H9 (cell line): ENCODE measurements around the gene CIAO1. TPM values are rescaled to one million over a fixed set of nuclear protein-coding genes. Genes with fewer than 3 reads are reported as not detected.
A peak's percentile ranks its signal among the peaks of the same experiment; 100 is the strongest.

Experiments used
- DNase-seq: peaks from one replicate; pipeline ENCODE4 v3.0.0-alpha.2; 2017
- H2AFZ ChIP-seq: one replicate; pipeline ENCODE4 v1.6.1; 2013; ENCODE audit warnings: mild to moderate bottlenecking, low read length, control low read depth, moderate library complexity
- H2AK5ac ChIP-seq: 2 replicates; pipeline ENCODE4 v1.6.1; 2013; ENCODE audit warnings: low read length, control low read depth, mixed read lengths; ENCODE audit not compliant: insufficient read length
- H2BK120ac ChIP-seq: one replicate; pipeline ENCODE4 v1.6.1; 2013; ENCODE audit warnings: low read depth, mild to moderate bottlenecking, low read length, control low read depth, inconsistent platforms; ENCODE audit not compliant: poor library complexity, severe bottlenecking
- H2BK12ac ChIP-seq: 2 replicates; pipeline ENCODE4 v1.6.1; 2013; ENCODE audit warnings: low read length, control low read depth, mixed read lengths, low read depth; ENCODE audit not compliant: insufficient read length
- H2BK15ac ChIP-seq: 2 replicates; pipeline ENCODE4 v1.6.1; 2013; ENCODE audit warnings: low read depth, low read length, control low read depth
- H2BK20ac ChIP-seq: one replicate; pipeline ENCODE4 v1.6.1; 2013; ENCODE audit warnings: low read depth, mild to moderate bottlenecking, low read length, control low read depth, inconsistent platforms; ENCODE audit not compliant: poor library complexity, severe bottlenecking
- H2BK5ac ChIP-seq: 2 replicates; pipeline ENCODE4 v1.6.1; 2013; ENCODE audit warnings: low read length, control low read depth, mixed read lengths; ENCODE audit not compliant: insufficient read length
- H3K14ac ChIP-seq: 2 replicates; pipeline ENCODE4 v1.6.1; 2013; ENCODE audit warnings: low read length, control low read depth; ENCODE audit not compliant: insufficient read depth
- H3K18ac ChIP-seq: 2 replicates; pipeline ENCODE4 v1.6.1; 2013; ENCODE audit warnings: low read depth, mild to moderate bottlenecking, mixed read lengths, low read length, control low read depth; ENCODE audit not compliant: insufficient read length
- H3K23ac ChIP-seq: 2 replicates; pipeline ENCODE4 v1.6.1; 2013; ENCODE audit warnings: low read length, control low read depth, mixed read lengths, low read depth; ENCODE audit not compliant: insufficient read length
- H3K23me2 ChIP-seq: 2 replicates; pipeline ENCODE4 v1.6.1; 2013; ENCODE audit warnings: low read depth, mild to moderate bottlenecking, mixed read lengths, low read length, control low read depth; ENCODE audit not compliant: insufficient read length, poor library complexity, severe bottlenecking
- H3K27ac ChIP-seq: 2 replicates; pipeline ENCODE4 v1.5.1; 2013; ENCODE audit warnings: low read length, control low read depth, mixed read lengths, low read depth; ENCODE audit not compliant: insufficient read length
- H3K27me3 ChIP-seq: 2 replicates; pipeline ENCODE4 v1.6.1; 2013; ENCODE audit warnings: low read length, control low read depth, inconsistent platforms; ENCODE audit not compliant: insufficient read depth
- H3K4ac ChIP-seq: 2 replicates; pipeline ENCODE4 v1.6.1; 2013; ENCODE audit warnings: low read depth, mild to moderate bottlenecking, control low read depth, inconsistent platforms, low read length, moderate library complexity
- H3K4me1 ChIP-seq: 2 replicates; pipeline ENCODE4 v1.6.1; 2013; ENCODE audit warnings: low read length, control low read depth, inconsistent platforms; ENCODE audit not compliant: insufficient read depth
- H3K4me2 ChIP-seq: 2 replicates; pipeline ENCODE4 v1.6.1; 2013; ENCODE audit warnings: low read length, control low read depth, mixed read lengths; ENCODE audit not compliant: insufficient read length, insufficient read depth
- H3K56ac ChIP-seq: 2 replicates; pipeline ENCODE4 v1.6.1; 2013; ENCODE audit warnings: low read depth, mild to moderate bottlenecking, mixed read lengths, low read length, control low read depth; ENCODE audit not compliant: insufficient read length
- H3K79me1 ChIP-seq: 2 replicates; pipeline ENCODE4 v1.6.1; 2013; ENCODE audit warnings: low read depth, mild to moderate bottlenecking, moderate library complexity, low read length, control low read depth, inconsistent platforms; ENCODE audit not compliant: insufficient read depth, poor library complexity, severe bottlenecking
- H3K79me2 ChIP-seq: 2 replicates; pipeline ENCODE4 v1.6.1; 2013; ENCODE audit warnings: low read length, control low read depth, inconsistent platforms; ENCODE audit not compliant: insufficient read depth
- H3K9ac ChIP-seq: 2 replicates; pipeline ENCODE4 v1.6.1; 2013; ENCODE audit warnings: low read length, control low read depth, mixed read lengths; ENCODE audit not compliant: insufficient read length; ENCODE audit errors: extremely low read depth
- H3K9me3 ChIP-seq: one replicate; pipeline ENCODE4 v1.6.1; 2013; ENCODE audit warnings: low read depth, low read length, inconsistent platforms; ENCODE audit not compliant: control insufficient read depth
- H3T11ph ChIP-seq: one replicate; pipeline ENCODE4 v1.6.1; 2013; ENCODE audit warnings: mild to moderate bottlenecking, low read length, control low read depth, inconsistent platforms
- H4K20me1 ChIP-seq: one replicate; pipeline ENCODE4 v1.6.1; 2013; ENCODE audit not compliant: control insufficient read depth, insufficient read length, insufficient read depth
- H4K5ac ChIP-seq: 2 replicates; pipeline ENCODE4 v1.6.1; 2013; ENCODE audit warnings: low read depth, mild to moderate bottlenecking, mixed read lengths, low read length, control low read depth; ENCODE audit not compliant: insufficient read length
- H4K8ac ChIP-seq: replicated peaks from 2 replicates; pipeline ENCODE4 v1.6.1; 2013; ENCODE audit warnings: low read length, control low read depth, mixed read lengths, low read depth; ENCODE audit not compliant: insufficient read length
- H4K91ac ChIP-seq: 2 replicates; pipeline ENCODE4 v1.6.1; 2013; ENCODE audit warnings: low read depth, mild to moderate bottlenecking, moderate library complexity, mixed read lengths, low read length, control low read depth; ENCODE audit not compliant: insufficient read length
- H3K27ac Mint-ChIP-seq, 3 experiments: 2 replicates in 2 of 3; 3 replicates in 1 of 3; pipeline ENCODE4 v1.8.0; 2020 to 2021; ENCODE audit warnings: mixed read lengths in 3 of 3, mild to moderate bottlenecking in 1 of 3, moderate library complexity in 1 of 3
- H3K27me3 Mint-ChIP-seq: 2 replicates; pipeline ENCODE4 v1.8.0; 2021; ENCODE audit warnings: low read depth, mild to moderate bottlenecking, moderate library complexity, mixed read lengths
- H3K36me3 Mint-ChIP-seq, 3 experiments: 2 replicates in 2 of 3; 3 replicates in 1 of 3; pipeline ENCODE4 v1.8.0; 2020 to 2021; ENCODE audit warnings: low read depth in 3 of 3, mixed read lengths in 3 of 3; ENCODE audit not compliant: insufficient read depth in 1 of 3
- H3K4me1 Mint-ChIP-seq, 2 experiments: 2 replicates each; pipeline ENCODE4 v1.8.0; 2020; ENCODE audit warnings: mixed read lengths in 2 of 2
- H3K4me3 Mint-ChIP-seq, 2 experiments: 2 replicates in 1 of 2; 3 replicates in 1 of 2; pipeline ENCODE4 v1.8.0; 2020 to 2021; ENCODE audit warnings: mild to moderate bottlenecking in 2 of 2, mixed read lengths in 2 of 2, moderate library complexity in 1 of 2
- H3K9me3 Mint-ChIP-seq, 2 experiments: 2 replicates in 1 of 2; 3 replicates in 1 of 2; pipeline ENCODE4 v1.8.0; 2020; ENCODE audit warnings: mild to moderate bottlenecking in 2 of 2, mixed read lengths in 2 of 2, moderate library complexity in 1 of 2
- CTCF ChIP-seq: fragments of 200-600 bp; sonication (generic); conservative IDR thresholded peaks from 3 replicates; pipeline ENCODE4 v1.8.0; 2021; ENCODE audit warnings: antibody characterized with exemption, mild to moderate bottlenecking
- WGBS: extraction: QIAGEN DNeasy Blood & Tissue Kit; methylation state at CpG from one replicate; pipeline ENCODE4 v1.1.7; 2013; ENCODE audit warnings: missing lambda C conversion rate, low lambda C conversion rate, mixed read lengths; ENCODE audit not compliant: insufficient read length; ENCODE audit errors: extremely low coverage; 5-methylcytosine and 5-hydroxymethylcytosine counted together
- total RNA-seq: library from RNA; stranded (reverse); gene quantifications from 2 replicates; pipeline ENCODE4 v1.2.1, GENCODE V29; 2021

CIAO1 gene
- total RNA-seq, 1 experiment from 2014 or later: 67.6 TPM

- Histone ChIP-seq H4K5ac (no peak overlapping the region), H3K14ac (no peak overlapping the region), H4K20me1 (no peaks in the 10 kb centered on the region), H3K27me3 (peaks cover 17% of the 10 kb centered on the region; the same call in 1 of the 2 replicates), H3K4me1 (no peaks in the 10 kb centered on the region), H3K23ac (no peak overlapping the region), H2BK12ac (no peak overlapping the region), H2AK5ac (no peak overlapping the region), H2BK120ac (no peak overlapping the region), H3K9me3 (no peaks in the 10 kb centered on the region), H3K56ac (no peak overlapping the region), H2BK5ac (no peak overlapping the region), H2BK15ac (no peak overlapping the region), H3K9ac (no peak overlapping the region), H2BK20ac (no peak overlapping the region), H3K27ac (no peak overlapping the region), H3T11ph (no peak overlapping the region), H2AFZ (no peak overlapping the region), H3K4ac (no peak overlapping the region), H3K79me1 (no peaks in the 10 kb centered on the region), H3K23me2 (peaks cover 11% of the 10 kb centered on the region), H3K79me2 (no peaks in the 10 kb centered on the region), H3K4me2 (peak overlapping the region; percentile 62), H3K18ac (no peak overlapping the region), H4K8ac (no peak overlapping the region), H4K91ac (no peak overlapping the region)
- Mint-ChIP-seq H3K9me3 (no peaks in the 10 kb centered on the region; a peak in 1 of 5 replicates), H3K4me3 (peak overlapping the region in 1 of 2 experiments; percentile 86; a peak in 3 of 5 replicates), H3K4me1 (peaks cover 12 to 14% of the 10 kb centered on the region in 2 experiments), H3K27ac (no peak overlapping the region), H3K27me3 (peaks cover 87% of the 10 kb centered on the region), H3K36me3 (no peaks in the 10 kb centered on the region; a peak in 1 of 7 replicates)
- no CpG with 5 or more reads among the region's 3 CpGs for WGBS
- no peak for TF ChIP-seq CTCF
- DNase-seq: no peak
Observed at GRCh38 chr2:96320326-96320725, 54.3 kb downstream of the CIAO1 start.
